HK-2 (cell line): ENCODE measurements around the gene ITPKC.

ENCODE experiments used
- DNase-seq: peaks from one replicate; pipeline ENCODE4 v3.0.0-alpha.2; 2018; ENCODE audit not compliant: unreplicated experiment

Gene ITPKC

GRCh38 chr19:40716482-40717324 is at the start of gene ITPKC, which contains the start of gene COQ8B:
TSS of gene ITPKC (plus strand) at chr19:40717112. CDS start at chr19:40717136, 24 bp downstream.
TSS of gene COQ8B (minus strand) at chr19:40716886. CDS start at chr19:40714632, 2,254 bp downstream.
- DNase-seq, result peak; percentile 99

DNA sequence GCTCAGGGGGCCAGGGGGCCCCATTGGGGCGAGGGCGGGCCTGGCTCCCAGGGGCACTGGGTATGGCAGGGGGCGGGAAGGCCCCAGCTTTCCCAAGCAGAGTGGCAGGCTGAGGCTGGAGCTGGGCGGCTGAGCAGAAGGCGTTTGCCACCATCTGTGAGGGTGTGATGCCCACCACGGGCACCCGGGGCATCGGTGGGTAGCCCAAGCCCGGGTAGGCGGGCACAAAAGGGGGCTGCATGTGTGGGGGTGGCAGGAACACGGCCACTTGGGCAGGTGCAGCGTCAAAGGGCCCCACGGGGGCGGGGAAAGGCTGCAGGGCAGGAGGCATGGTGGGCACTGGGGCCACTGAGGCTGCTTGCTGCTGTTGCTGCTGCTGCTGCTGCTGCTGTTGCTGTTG is 49.3 kb upstream of the ITPKC start:
- DNase-seq, result no peak

- no peak for DNase-seq
Observed at GRCh38 chr19:40668991-40669614, 47.8 kb upstream of the ITPKC start.

DNA sequence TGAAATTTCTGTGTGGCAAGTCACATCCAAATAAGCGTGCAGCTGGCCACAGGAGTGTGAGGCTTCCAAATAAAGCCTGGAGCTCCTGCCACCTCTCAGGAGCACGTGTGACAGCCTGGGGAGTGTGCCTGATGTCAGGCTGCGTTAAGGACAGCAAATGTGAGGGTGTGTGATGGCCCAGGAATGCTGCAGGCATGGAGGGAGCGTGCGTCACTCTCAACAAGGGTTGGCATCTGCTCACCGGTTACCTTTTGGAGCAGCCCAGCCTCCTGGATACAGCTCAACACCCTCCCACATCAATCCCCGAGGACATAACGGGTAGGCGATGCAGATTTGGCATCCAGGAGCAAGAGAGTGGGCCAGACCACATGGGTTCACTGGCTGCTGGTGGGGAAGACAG is 45.5 kb upstream of the ITPKC start:
- DNase-seq, result no peak

DNA sequence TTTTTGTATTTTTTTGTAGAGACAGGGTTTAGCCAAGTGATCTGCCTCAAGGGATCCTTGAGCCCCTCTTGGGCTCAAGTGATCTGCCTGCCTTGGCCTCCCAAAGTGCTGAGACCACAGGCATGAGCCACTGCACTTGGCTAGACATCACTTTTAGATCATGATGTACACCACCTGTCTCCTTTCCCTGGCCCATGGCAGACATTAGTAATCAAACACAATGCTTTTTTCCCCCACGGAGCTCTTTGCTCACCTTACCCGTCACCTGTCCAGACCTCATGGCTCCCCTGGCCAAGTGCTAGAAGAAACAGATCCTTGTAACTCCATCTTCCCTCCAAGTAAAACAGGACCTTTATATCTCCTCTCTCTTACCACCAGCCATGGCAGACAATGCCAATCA is 44.9 kb upstream of the ITPKC start:
- no peak for DNase-seq

- DNase-seq, result no peak
Observed at GRCh38 chr19:40672573-40673299, 44.2 kb upstream of the ITPKC start.

DNA sequence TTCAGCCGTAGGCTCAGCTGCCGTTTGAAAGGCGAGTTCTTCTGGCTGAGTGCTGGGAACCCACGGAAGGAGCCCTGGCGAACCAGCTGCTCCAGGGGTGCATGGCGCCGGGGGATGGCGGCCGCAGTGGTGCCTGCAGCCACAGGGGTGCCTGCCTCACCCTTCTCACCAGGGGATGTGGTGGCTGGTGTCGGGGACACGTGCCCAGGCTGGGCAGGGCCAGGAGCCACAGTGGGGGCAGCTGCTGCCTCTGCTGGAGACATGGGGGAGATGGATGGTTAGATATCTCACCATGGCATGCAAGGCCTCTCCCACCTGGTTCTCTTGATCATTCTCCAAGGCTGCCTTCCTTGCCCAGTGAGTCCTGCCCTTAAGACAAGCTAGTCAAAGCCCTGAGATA is 43.5 kb upstream of the ITPKC start:
- no peak for DNase-seq

- no peak for DNase-seq
Observed at GRCh38 chr19:40674291-40674690, 42.6 kb upstream of the ITPKC start.

GRCh38 chr19:40677156-40677555 is 39.8 kb upstream of the ITPKC start:
- no peak for DNase-seq

DNA sequence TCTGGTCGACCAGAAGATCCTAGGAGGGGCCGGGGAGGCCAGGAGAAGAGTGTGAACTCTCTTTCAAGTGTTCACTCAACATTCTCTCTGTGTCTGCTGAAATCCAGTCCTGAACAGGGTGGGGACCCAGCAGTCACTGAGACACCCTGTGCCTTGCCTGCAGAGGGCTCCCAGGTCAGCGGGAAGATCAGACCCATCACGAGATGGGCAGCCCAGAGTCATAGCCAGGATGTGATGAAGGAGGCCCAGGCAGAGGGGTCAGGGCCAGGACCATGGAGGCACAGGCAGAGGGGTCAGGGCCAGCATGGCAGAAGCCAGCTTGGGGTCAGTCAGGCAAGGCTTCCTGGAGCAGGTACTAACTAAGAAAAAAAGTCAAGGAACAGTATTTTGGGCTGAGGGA is 35.9 kb upstream of the ITPKC start:
- DNase-seq, result no peak

GRCh38 chr19:40682431-40682964 is 34.4 kb upstream of the ITPKC start:
- DNase-seq, result no peak

- no peak for DNase-seq
Observed at GRCh38 chr19:40683437-40683836, 33.5 kb upstream of the ITPKC start.

GRCh38 chr19:40684280-40684679 is 32.6 kb upstream of the ITPKC start:
- no peak for DNase-seq

- DNase-seq, result no peak
Observed at GRCh38 chr19:40685016-40685526, 31.8 kb upstream of the ITPKC start.

GRCh38 chr19:40685563-40685962 is 31.3 kb upstream of the ITPKC start:
- no peak for DNase-seq

GRCh38 chr19:40686882-40687524 is 29.9 kb upstream of the ITPKC start:
- DNase-seq, result no peak

DNA sequence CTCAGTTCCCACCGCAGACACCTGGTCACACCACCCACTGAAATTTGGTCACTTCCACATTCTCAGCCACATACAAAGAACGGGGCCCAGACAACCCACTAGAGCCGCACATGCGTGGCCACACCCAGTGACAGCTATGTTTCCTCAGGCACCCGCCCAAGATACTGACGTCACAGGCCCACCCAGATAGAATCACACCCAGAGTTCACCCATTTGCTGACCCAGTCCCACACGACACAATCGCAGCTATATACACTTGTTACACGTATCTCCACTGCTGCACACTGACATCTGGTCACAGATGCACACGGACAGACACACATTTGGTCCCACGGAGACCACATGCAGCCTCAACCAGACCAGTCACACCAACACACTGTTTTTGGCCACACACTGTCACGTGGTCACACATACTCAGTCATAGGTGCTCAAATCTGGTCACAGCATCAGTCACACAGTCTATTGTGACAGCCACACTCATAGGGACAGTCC is 29.3 kb upstream of the ITPKC start:
- DNase-seq, result no peak

DNA sequence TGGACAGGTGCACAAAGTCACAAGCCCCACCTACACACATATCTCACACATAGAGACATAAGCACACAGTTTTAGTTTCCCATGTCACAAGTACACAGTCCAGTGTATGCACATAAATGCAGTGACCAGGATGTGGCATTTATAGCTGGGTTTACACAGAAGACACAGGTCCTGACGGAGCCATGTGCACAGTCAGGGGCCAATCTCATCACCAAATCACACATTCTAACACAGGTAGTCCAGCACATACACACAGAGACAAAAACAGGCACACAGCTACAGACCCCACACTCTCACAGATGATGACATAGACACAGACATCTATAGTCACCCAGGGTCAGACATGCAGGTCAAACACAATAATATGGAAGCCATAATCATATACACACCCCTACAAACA is 28.6 kb upstream of the ITPKC start:
- DNase-seq, result no peak

GRCh38 chr19:40688987-40689338 is 27.9 kb upstream of the ITPKC start:
- no peak for DNase-seq

DNA sequence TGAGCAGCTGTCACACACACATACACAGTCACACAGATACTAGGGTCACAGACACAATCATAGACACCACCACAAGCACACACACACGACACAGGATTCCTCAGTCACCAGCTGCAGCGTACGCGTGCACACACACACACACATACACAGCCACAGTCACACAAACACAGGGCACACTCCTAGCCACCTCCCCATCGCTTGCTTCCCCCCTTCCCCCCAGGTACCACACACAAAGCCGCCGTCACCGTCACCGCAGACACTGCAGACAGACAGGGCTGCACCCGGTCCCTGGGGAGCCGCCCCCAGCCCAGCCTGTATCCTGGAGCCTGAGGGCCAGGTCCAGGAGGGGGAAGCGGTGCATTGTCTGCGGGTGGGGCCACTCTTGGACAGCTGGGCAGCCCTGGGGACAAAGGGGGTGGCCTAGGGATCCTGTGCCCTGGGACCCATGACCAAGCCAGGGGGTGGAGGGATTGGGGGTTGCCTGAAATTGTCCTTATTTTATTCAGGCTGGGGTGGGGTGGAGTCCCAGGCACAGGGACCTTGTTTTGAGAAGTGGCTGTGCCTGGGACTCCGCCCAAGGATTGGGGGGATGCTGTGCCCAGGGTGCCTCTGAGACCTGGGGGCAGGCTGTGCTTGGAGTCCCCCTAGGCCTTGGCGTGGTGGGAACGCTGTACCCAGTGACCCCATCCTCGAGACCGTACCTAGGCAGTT is 27.4 kb upstream of the ITPKC start:
- no peak for DNase-seq
